KBM-7 (cell line): ENCODE measurements around the gene CYP1A2.
"Not testable (repeated sequence)": the region's sequence is repeated elsewhere in the genome, so short reads cannot be mapped to it uniquely, and the experiment has no call there.

Experiments used
- DNase-seq: peaks from one replicate; pipeline ENCODE4 v3.0.0-alpha.2; 2015
- in situ Hi-C: fragments of 300-500 bp; cut with MboI; formaldehyde crosslinking; loops from 2 replicates; pipeline ENCODE4 v1.14.3; 2020; ENCODE audit warnings: low sequenced_read_pairs, low pct_unique_long_range_greater_than_20kb, mixed read lengths

Gene CYP1A2

GRCh38 chr15:74733269-74733668 is 15.4 kb upstream of the CYP1A2 start:
- no peak for DNase-seq
- in situ Hi-C loops, result no loop called here

- in situ Hi-C loops, result no loop called here
- DNase-seq, result no peak
Observed at GRCh38 chr15:74735305-74735704, 13.3 kb upstream of the CYP1A2 start.

- peak; percentile 78 for DNase-seq
- in situ Hi-C loops, result not testable (repeated sequence)
Observed at GRCh38 chr15:74738239-74738638, 10.4 kb upstream of the CYP1A2 start.

- in situ Hi-C loops, result no loop called here
- no peak for DNase-seq
Observed at GRCh38 chr15:74742422-74742821, 6.2 kb upstream of the CYP1A2 start.

GRCh38 chr15:74746389-74746788 is 2.3 kb upstream of the CYP1A2 start:
- no peak for DNase-seq
- in situ Hi-C loops, result no loop called here

- in situ Hi-C loops, result loop anchor here (10.0 kb wide), 1 partner anchor 115 kb away; no protein-coding TSS in a partner anchor
- no peak for DNase-seq
Observed at GRCh38 chr15:74749832-74750231, 1.2 kb downstream of the CYP1A2 start.

- DNase-seq, result no peak
- in situ Hi-C loops, result loop anchor here (10.0 kb wide), 1 partner anchor 116 kb away; no protein-coding TSS in a partner anchor
Observed at GRCh38 chr15:74750751-74751150, 2.1 kb downstream of the CYP1A2 start.

- in situ Hi-C loops, result loop anchor here (10.0 kb wide), 1 partner anchor 117 kb away; no protein-coding TSS in a partner anchor
- no peak for DNase-seq
Observed at GRCh38 chr15:74752011-74752410, 3.4 kb downstream of the CYP1A2 start.

GRCh38 chr15:74752531-74752930 is 3.9 kb downstream of the CYP1A2 start:
- in situ Hi-C loops, result loop anchor here (10.0 kb wide), 1 partner anchor 118 kb away; no protein-coding TSS in a partner anchor
- DNase-seq, result no peak

- in situ Hi-C loops, result loop anchor here (10.0 kb wide), 1 partner anchor 120 kb away; no protein-coding TSS in a partner anchor
Observed at GRCh38 chr15:74754593-74755215, 6.1 kb downstream of the CYP1A2 start.

GRCh38 chr15:74758736-74759135 is 10.1 kb downstream of the CYP1A2 start:
- no peak for DNase-seq
- in situ Hi-C loops, result loop anchor here (10.0 kb wide), 1 partner anchor 124 kb away; no protein-coding TSS in a partner anchor

More at GRCh38 chr15:74754593-74755215, 6.1 kb downstream of the CYP1A2 start:
- peak; percentile 91 for DNase-seq

- no peak for DNase-seq
- in situ Hi-C loops, result no loop called here
Observed at GRCh38 chr15:74762791-74763150, 14.1 kb downstream of the CYP1A2 start.

- in situ Hi-C loops, result no loop called here
- DNase-seq, result no peak
Observed at GRCh38 chr15:74763416-74763815, 14.8 kb downstream of the CYP1A2 start.

GRCh38 chr15:74767167-74768098 is 18.8 kb downstream of the CYP1A2 start:
- no peak for DNase-seq
- in situ Hi-C loops, result no loop called here

- in situ Hi-C loops, result no loop called here
- DNase-seq, result peak; percentile 37
Observed at GRCh38 chr15:74768099-74768770, 19.6 kb downstream of the CYP1A2 start.

GRCh38 chr15:74768771-74769342 is 20.2 kb downstream of the CYP1A2 start:
- in situ Hi-C loops, result no loop called here
- DNase-seq, result peak; percentile 86

GRCh38 chr15:74769463-74770025 is 20.9 kb downstream of the CYP1A2 start:
- DNase-seq, result no peak
- in situ Hi-C loops, result no loop called here

- DNase-seq, result no peak
- in situ Hi-C loops, result no loop called here
Observed at GRCh38 chr15:74770211-74770903, 21.7 kb downstream of the CYP1A2 start.
